Vagina (tissue), 2 donors: ENCODE measurements around the gene ZNF598. TPM values are rescaled to one million over a fixed set of nuclear protein-coding genes. Genes with fewer than 3 reads are reported as not detected.

Experiments used
- DNase-seq, 2 donors: peaks; one replicate each; pipeline ENCODE4 v3.0.0-alpha.2; 2017; ENCODE audit errors: extremely low spot score in 2 of 2
- H3K27ac ChIP-seq: fragments of 200-600 bp; sonication (generic); one replicate; pipeline ENCODE4 v1.5.1; 2019
- H3K27me3 ChIP-seq: fragments of 200-600 bp; sonication (generic); one replicate; pipeline ENCODE4 v1.5.1; 2019
- H3K36me3 ChIP-seq, 2 donors: fragments of 200-600 bp; sonication (generic); one replicate each; pipeline ENCODE4 v1.5.1; 2017 to 2019
- H3K4me1 ChIP-seq: fragments of 200-600 bp; sonication (generic); one replicate; pipeline ENCODE4 v1.5.1; 2019
- H3K4me3 ChIP-seq, 2 donors: fragments of 200-600 bp; sonication (generic); 1 replicate in 1 of 2; 2 replicates in 1 of 2; pipeline ENCODE4 v1.5.1; 2016 to 2019
- H3K9me3 ChIP-seq: fragments of 200-600 bp; sonication (generic); one replicate; pipeline ENCODE4 v1.5.1; 2019
- POLR2A ChIP-seq, 2 donors: fragments of 450-650 bp; IDR thresholded peaks; one replicate each; pipeline ENCODE4 v1.6.1; 2017; ENCODE audit warnings: antibody characterized with exemption in 2 of 2, mild to moderate bottlenecking in 2 of 2, moderate library complexity in 2 of 2
- POLR2AphosphoS5 ChIP-seq, 2 donors: sonication (generic); formaldehyde crosslinking; IDR thresholded peaks; one replicate each; pipeline ENCODE4 v1.9.0; 2017; ENCODE audit warnings: antibody characterized with exemption in 2 of 2, mild to moderate bottlenecking in 2 of 2, low read depth in 1 of 2; ENCODE audit not compliant: insufficient read depth in 1 of 2
- intact Hi-C: fragments of 100-400 bp; cut with DNase I; formaldehyde crosslinking; loops from one replicate; pipeline ENCODE4 v1.15.1; 2023
- total RNA-seq: library from RNA; depleted of rRNA; stranded (reverse); fragments of >200 nt; gene quantifications from one replicate; pipeline ENCODE4 v1.2.3, GENCODE V29; 2016
- TF ChIP-seq, protein P1 (sequence below), 3 experiments: fragments of 450-650 bp in 2 of 3; fragments of 200-600 bp in 1 of 3; sonication (generic) in 1 of 3; IDR thresholded peaks; one replicate each; pipeline ENCODE4 v1.5.1; 2017 to 2019; ENCODE audit warnings: antibody characterized with exemption in 3 of 3, mild to moderate bottlenecking in 2 of 3, moderate library complexity in 2 of 3

ZNF598 gene
- total RNA-seq, 1 donor from 2014 or later = 51.8 TPM

DNA sequence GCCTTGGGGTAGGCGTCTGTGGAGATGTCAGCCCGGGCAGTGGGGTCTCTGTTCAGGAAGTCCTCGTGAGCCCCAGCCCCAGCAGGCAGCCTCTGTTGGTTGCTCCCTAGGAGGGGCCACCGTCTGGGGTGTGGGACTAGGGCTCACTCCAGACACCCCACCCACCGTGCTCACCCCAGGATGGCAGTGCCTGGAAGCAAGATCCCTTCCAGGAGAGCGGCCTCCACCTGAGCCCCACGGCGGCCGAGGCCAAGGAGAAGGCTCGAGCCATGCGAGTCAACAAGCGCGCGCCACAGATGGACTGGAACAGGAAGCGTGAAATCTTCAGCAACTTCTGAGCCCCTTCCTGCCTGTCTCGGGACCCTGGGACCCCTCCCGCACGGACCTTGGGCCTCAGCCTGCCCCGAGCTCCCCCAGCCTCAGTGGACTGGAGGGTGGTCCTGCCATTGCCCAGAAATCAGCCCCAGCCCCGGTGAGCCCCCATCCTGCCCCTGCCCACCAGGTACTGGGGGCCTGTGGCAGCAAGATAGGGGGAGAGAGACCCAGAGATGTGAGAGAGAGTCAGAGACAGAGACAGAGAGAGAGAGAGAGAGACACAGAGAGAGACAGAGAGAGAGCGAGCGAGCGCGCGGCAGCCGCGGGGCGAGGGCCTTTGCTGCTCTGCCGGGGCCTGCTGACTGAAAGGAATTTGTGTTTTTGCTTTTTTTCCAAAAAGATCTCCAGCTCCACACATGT is 28.2 kb upstream of the ZNF598 start:
- H3K4me1 ChIP-seq = peaks cover 93% of the 10 kb centered on the region
- H3K36me3 ChIP-seq = no peaks in the 10 kb centered on the region
- no peaks in the 10 kb centered on the region for H3K9me3 ChIP-seq
- no peaks in the 10 kb centered on the region for H3K27me3 ChIP-seq
- H3K4me3 ChIP-seq = peak overlapping the region in 1 of 2 donors; percentile 18
- H3K27ac ChIP-seq = peak overlapping the region; percentile 91
- no peak for DNase-seq
- TF ChIP-seq, protein P1, sequence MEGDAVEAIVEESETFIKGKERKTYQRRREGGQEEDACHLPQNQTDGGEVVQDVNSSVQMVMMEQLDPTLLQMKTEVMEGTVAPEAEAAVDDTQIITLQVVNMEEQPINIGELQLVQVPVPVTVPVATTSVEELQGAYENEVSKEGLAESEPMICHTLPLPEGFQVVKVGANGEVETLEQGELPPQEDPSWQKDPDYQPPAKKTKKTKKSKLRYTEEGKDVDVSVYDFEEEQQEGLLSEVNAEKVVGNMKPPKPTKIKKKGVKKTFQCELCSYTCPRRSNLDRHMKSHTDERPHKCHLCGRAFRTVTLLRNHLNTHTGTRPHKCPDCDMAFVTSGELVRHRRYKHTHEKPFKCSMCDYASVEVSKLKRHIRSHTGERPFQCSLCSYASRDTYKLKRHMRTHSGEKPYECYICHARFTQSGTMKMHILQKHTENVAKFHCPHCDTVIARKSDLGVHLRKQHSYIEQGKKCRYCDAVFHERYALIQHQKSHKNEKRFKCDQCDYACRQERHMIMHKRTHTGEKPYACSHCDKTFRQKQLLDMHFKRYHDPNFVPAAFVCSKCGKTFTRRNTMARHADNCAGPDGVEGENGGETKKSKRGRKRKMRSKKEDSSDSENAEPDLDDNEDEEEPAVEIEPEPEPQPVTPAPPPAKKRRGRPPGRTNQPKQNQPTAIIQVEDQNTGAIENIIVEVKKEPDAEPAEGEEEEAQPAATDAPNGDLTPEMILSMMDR (IDR thresholded peaks at IDR 0.05) = no peak
- TF ChIP-seq POLR2A (IDR thresholded peaks at IDR 0.05) = peak in 1 of 2 donors; percentile 16
- TF ChIP-seq POLR2AphosphoS5 (IDR thresholded peaks at IDR 0.05; ENCODE audit: insufficient read depth in 1 of 2, low read depth in 1 of 2) = peak in 1 of 2 donors; percentile 59
- intact Hi-C loops = no loop called here

DNA sequence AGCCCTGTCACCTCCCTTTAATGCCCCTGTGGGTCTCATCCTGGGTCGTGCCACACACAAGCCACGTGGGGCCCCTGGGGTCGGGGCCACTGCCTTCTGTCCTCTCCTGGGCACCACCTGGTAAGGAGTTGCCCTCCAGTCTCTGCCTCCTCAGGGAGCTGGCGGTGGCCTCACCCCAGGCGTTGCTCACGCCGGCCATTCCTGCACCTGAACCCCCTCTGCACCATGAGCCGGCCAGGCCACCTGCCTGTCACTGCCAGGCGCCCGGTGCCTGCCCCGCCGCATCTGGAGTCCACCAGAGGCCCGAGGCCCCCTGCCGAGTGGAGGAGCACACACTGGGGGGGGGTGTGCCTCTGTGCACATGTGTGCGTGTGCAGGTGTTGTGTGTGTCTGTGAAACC is 27.5 kb upstream of the ZNF598 start:
- Histone ChIP-seq H3K4me1 (peaks cover 93% of the 10 kb centered on the region), H3K4me3 (no peak overlapping the region)

GRCh38 chr16:2036200-2036966 is 26.8 kb upstream of the ZNF598 start:
- Histone ChIP-seq H3K36me3 (no peaks in the 10 kb centered on the region), H3K27me3 (no peaks in the 10 kb centered on the region), H3K9me3 (no peaks in the 10 kb centered on the region), H3K4me3 (peak overlapping the region; percentile 23 to 40), H3K27ac (peak overlapping the region; percentile 91), H3K4me1 (peaks cover 94% of the 10 kb centered on the region)
- TF ChIP-seq POLR2AphosphoS5 (IDR thresholded peaks at IDR 0.05; ENCODE audit: insufficient read depth in 1 of 2, low read depth in 1 of 2) = no peak
- TF ChIP-seq, protein P1 (IDR thresholded peaks at IDR 0.05) = no peak
- TF ChIP-seq POLR2A (IDR thresholded peaks at IDR 0.05) = no peak
- DNase-seq = no peak
- intact Hi-C loops = no loop called here

More for the DNA sequence above, 27.5 kb upstream of the ZNF598 start:
- no peaks in the 10 kb centered on the region for H3K9me3 ChIP-seq
- H3K36me3 ChIP-seq = no peaks in the 10 kb centered on the region
- peak overlapping the region; percentile 91 for H3K27ac ChIP-seq
- no peak for DNase-seq
- H3K27me3 ChIP-seq = no peaks in the 10 kb centered on the region
- no peak for TF ChIP-seq POLR2A (IDR thresholded peaks at IDR 0.05)
- TF ChIP-seq, protein P1 (IDR thresholded peaks at IDR 0.05) = no peak
- intact Hi-C loops = no loop called here

DNA sequence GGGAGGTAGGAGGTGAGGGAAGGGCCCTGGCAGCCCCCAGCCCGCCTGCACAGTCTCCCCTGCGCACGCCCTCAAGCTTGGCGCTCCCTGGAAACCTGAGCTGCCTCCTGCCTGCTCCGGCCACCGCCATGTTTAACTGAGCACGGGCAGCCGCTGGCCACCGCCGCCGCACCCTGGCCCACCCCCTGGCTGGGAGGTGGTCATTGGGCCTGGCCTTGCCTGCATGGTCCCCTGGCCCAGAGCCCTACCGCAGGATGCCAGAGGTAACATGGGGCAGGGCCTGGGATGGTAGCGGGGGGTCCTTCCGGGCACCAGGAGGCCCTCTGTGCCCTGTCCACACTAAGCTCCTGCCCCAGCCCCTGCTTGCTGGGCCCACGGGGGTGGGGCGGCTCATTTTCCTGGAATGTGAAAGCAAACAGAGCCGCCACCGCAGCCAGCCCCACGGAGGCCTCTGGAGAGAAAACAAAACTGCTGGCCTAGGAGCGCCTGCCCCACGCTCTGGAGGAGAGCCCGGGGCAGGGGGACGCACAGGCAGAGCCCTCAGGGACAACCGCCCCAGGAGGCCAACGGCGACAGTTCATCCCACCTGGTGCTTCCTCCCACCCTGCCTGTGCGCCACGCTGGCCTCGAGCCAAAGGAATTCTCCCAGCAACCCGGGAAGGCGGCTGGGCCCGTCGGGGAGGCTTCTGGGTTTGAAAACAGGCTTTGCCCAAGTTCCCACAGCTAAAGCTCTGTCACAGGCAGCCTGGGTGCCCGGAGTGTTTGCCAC is 26.0 kb upstream of the ZNF598 start:
- H3K4me1 ChIP-seq = peaks cover 94% of the 10 kb centered on the region
- peak overlapping the region; percentile 91 for H3K27ac ChIP-seq
- no peak for DNase-seq
- intact Hi-C loops = no loop called here
- H3K4me3 ChIP-seq = peak overlapping the region; percentile 23 to 40
- H3K27me3 ChIP-seq = no peaks in the 10 kb centered on the region
- no peaks in the 10 kb centered on the region for H3K9me3 ChIP-seq
- TF ChIP-seq POLR2AphosphoS5 (IDR thresholded peaks at IDR 0.05; ENCODE audit: insufficient read depth in 1 of 2, low read depth in 1 of 2) = peak in 1 of 2 donors; percentile 71
- TF ChIP-seq POLR2A (IDR thresholded peaks at IDR 0.05) = no peak
- TF ChIP-seq, protein P1 (IDR thresholded peaks at IDR 0.05) = no peak
- no peaks in the 10 kb centered on the region for H3K36me3 ChIP-seq
